ENCODE measurements around the gene KIF5B. TPM values are rescaled to one million over a fixed set of nuclear protein-coding genes. Genes with fewer than 3 reads are reported as not detected.
A peak's percentile ranks its signal among the peaks of the same experiment; 100 is the strongest.
"Not testable (repeated sequence)": the region's sequence is repeated elsewhere in the genome, so short reads cannot be mapped to it uniquely, and the experiment has no call there.

The KIF5B gene
- total RNA-seq, 1 experiment from 2014 or later, result 63.2 TPM

DNA sequence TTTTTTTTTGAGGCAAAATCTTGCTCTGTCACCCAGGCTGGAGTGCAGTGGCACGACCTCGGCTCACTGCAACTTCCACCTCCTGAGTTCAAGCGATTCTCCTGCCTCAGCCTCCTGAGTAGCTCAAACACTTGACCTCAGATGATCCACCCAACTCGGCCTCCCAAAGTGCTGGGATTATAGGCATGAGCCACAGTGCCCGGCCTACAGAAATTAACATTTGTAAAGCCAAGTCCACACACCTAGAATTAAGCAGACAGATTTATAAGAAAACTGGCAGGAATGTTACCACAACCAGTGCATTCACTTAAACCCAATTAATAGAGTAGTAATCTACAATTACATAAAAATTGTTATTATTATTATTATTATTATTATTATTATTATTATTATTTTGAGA lies 11.7 kb upstream of the KIF5B start:
- DNase-seq (ENCODE audit: low spot score); H3K4me3 Mint-ChIP-seq; H3K27ac Mint-ChIP-seq; CTCF ChIA-PET; H3K9me3 Mint-ChIP-seq; ATAC-seq; H3K27me3 Mint-ChIP-seq (ENCODE audit: low read depth); POLR2A ChIA-PET; H3K36me3 Mint-ChIP-seq: not testable (repeated sequence)
- peaks cover 13% of the 10 kb centered on the region for H3K4me1 Mint-ChIP-seq
- TF ChIP-seq HMGA2 (CRISPR knock-in tag; IDR thresholded peaks at IDR 0.05), result 0 out of 2 replicates have a peak, but pooled peaks have one; percentile 6

DNA sequence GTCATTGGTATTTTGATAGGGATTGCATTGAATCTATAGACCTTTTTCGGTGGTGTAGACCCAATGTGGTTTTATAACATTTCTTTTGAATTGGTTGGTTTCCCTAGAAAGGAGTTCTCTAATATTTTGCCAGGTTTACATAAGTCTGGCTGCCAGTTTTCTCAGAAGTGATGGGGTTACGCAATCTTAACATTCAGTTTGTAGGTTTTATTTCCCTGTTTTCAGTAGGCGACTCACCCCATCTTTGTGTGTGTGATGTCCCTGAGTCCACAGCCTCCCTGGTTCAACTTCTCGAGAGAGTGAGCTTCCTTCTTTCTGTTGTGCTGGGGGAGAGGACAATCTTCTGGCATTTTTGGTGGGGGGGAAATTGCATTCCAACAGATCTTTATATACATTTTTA lies 9.6 kb upstream of the KIF5B start:
- no peak for TF ChIP-seq ZNF671 (CRISPR knock-in tag; IDR thresholded peaks at IDR 0.05)
- TF ChIP-seq HMGA2 (CRISPR knock-in tag; IDR thresholded peaks at IDR 0.05), result no peak
- no peak for TF ChIP-seq E2F1 (CRISPR knock-in tag; IDR thresholded peaks at IDR 0.05)
- no peak for TF ChIP-seq AFF4 (CRISPR knock-in tag; IDR thresholded peaks at IDR 0.05; ENCODE audit: borderline replicate concordance)
- no peak for TF ChIP-seq CREM (CRISPR knock-in tag; IDR thresholded peaks at IDR 0.05)
- TF ChIP-seq NR3C1 (CRISPR knock-in tag; conservative IDR thresholded peaks at IDR 0.05; ENCODE audit: low read depth), result no peak
- TF ChIP-seq, protein P1, sequence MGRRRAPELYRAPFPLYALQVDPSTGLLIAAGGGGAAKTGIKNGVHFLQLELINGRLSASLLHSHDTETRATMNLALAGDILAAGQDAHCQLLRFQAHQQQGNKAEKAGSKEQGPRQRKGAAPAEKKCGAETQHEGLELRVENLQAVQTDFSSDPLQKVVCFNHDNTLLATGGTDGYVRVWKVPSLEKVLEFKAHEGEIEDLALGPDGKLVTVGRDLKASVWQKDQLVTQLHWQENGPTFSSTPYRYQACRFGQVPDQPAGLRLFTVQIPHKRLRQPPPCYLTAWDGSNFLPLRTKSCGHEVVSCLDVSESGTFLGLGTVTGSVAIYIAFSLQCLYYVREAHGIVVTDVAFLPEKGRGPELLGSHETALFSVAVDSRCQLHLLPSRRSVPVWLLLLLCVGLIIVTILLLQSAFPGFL (CRISPR knock-in tag; IDR thresholded peaks at IDR 0.05; ENCODE audit: borderline replicate concordance), result no peak
- TF ChIP-seq ZNF317 (CRISPR knock-in tag; IDR thresholded peaks at IDR 0.05; ENCODE audit: borderline replicate concordance, low read depth), result no peak
- no peak for TF ChIP-seq EMX1 (CRISPR knock-in tag; IDR thresholded peaks at IDR 0.05)
- TF ChIP-seq TEAD1 (CRISPR knock-in tag; IDR thresholded peaks at IDR 0.05), result no peak
- no peak for TF ChIP-seq TEAD4 (CRISPR knock-in tag; IDR thresholded peaks at IDR 0.05)
- TF ChIP-seq GTF2I (CRISPR knock-in tag; conservative IDR thresholded peaks at IDR 0.05), result no peak
- DNase-seq (ENCODE audit: low spot score) (no peak), ATAC-seq (no peak)
- H3K36me3 Mint-ChIP-seq, result no peaks in the 10 kb centered on the region
- H3K4me3 Mint-ChIP-seq, result no peak overlapping the region
- no peaks in the 10 kb centered on the region for H3K27me3 Mint-ChIP-seq (ENCODE audit: low read depth)
- 0 out of 2 replicates have a peak, but pooled peaks cover 2% of the 10 kb centered on the region for H3K4me1 Mint-ChIP-seq
- POLR2A ChIA-PET, result no interaction called here
- no peak overlapping the region for H3K27ac Mint-ChIP-seq
- H3K9me3 Mint-ChIP-seq, result 0 out of 2 replicates have a peak, but pooled peaks cover 4% of the 10 kb centered on the region
- CTCF ChIA-PET, result no interaction called here

DNA sequence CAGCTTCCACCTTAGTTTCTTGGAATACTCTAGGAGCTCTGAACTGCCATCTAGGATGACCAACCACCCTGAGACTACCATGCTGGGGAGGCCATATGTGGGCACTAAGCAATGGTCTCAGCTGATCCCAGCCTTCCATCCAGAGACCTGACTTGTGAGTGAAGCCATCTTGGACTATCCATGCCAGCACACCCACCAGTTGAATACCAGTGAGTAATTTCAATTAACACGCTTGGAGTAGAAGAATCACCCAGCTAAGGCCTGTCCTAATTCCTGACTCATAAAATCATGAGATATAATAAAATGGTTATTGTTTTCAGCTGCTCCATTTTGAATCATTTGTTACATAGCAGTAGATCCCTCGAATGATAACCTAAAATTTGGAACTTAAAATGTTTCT lies 5.2 kb upstream of the KIF5B start:
- peaks cover 7% of the 10 kb centered on the region; the same call in 1 of the 2 replicates for H3K27me3 Mint-ChIP-seq (ENCODE audit: low read depth)
- no peaks in the 10 kb centered on the region for H3K36me3 Mint-ChIP-seq
- ATAC-seq, result no peak
- H3K27ac Mint-ChIP-seq, result no peak overlapping the region
- no peak for DNase-seq (ENCODE audit: low spot score)
- H3K4me3 Mint-ChIP-seq, result no peak overlapping the region
- peaks cover 16% of the 10 kb centered on the region for H3K4me1 Mint-ChIP-seq
- CTCF ChIA-PET, result no interaction called here
- 0 out of 2 replicates have a peak, but pooled peaks cover 4% of the 10 kb centered on the region for H3K9me3 Mint-ChIP-seq
- POLR2A ChIA-PET, result no interaction called here
- TF ChIP-seq, protein P2, sequence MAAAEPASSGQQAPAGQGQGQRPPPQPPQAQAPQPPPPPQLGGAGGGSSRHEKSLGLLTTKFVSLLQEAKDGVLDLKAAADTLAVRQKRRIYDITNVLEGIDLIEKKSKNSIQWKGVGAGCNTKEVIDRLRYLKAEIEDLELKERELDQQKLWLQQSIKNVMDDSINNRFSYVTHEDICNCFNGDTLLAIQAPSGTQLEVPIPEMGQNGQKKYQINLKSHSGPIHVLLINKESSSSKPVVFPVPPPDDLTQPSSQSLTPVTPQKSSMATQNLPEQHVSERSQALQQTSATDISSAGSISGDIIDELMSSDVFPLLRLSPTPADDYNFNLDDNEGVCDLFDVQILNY (CRISPR knock-in tag; IDR thresholded peaks at IDR 0.05), result no peak
- TF ChIP-seq TCF7 (CRISPR knock-in tag; IDR thresholded peaks at IDR 0.05; ENCODE audit: low read depth) (no peak), ZBTB21 (CRISPR knock-in tag; IDR thresholded peaks at IDR 0.05; ENCODE audit: borderline replicate concordance) (no peak), ZNF121 (CRISPR knock-in tag; IDR thresholded peaks at IDR 0.05) (no peak), OVOL2 (CRISPR knock-in tag; IDR thresholded peaks at IDR 0.05; ENCODE audit: borderline replicate concordance) (no peak), PRDM15 (CRISPR knock-in tag; IDR thresholded peaks at IDR 0.05) (no peak), MYBL2 (CRISPR knock-in tag; IDR thresholded peaks at IDR 0.05) (no peak)
